ENCODE results near the gene TCAP.

The TCAP gene

DNA sequence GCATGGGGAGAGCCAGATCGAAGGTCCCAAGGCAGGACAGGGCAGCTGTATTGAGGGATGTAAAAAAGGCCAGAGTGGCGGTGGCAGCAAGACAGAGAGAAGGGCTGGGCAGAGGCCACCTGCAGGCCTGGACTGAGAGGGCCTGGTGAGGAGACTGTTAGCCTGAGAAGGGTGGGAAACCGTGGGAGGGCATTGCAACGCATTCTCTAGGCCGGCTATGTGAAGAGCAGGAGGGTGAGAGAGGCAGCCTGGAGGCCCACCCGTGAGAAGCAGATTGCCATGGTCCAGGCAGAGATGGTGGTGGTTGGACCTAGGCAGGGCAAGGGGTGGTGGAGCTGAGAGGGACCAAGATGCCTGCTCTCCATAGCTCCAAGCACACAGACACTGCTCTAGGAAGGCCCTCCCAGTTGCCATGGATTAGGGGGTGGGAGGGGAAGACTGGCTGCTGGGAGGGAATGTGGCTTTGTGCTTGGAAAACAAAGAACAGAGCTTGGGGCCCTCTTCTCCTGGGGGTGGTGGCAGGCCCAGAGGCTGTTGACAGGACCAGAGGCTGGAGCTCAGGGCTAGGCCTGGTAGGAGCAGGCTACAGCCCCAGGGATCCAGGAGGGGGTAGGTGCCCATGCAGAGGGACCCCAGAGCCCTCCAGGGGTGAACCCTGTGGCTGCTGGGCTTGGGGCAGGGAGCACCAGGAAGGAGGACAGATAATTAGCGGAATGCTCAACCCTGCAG is 12.4 kb upstream of the TCAP start:
- no peak for DNase-seq

DNA sequence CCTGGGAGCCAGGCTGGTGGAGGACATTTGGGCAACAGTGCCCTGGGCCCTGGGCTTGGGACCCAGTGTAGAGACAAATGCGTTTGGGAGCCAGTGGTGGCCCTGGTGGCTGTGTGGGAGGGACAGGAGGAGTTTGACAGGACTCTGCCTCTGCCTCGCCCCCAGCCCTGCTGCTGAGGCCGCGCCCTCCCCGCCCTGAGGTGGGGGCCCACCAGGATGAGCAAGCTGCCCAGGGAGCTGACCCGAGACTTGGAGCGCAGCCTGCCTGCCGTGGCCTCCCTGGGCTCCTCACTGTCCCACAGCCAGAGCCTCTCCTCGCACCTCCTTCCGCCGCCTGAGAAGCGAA is 11.9 kb upstream of the TCAP start:
- DNase-seq: no peak

DNA sequence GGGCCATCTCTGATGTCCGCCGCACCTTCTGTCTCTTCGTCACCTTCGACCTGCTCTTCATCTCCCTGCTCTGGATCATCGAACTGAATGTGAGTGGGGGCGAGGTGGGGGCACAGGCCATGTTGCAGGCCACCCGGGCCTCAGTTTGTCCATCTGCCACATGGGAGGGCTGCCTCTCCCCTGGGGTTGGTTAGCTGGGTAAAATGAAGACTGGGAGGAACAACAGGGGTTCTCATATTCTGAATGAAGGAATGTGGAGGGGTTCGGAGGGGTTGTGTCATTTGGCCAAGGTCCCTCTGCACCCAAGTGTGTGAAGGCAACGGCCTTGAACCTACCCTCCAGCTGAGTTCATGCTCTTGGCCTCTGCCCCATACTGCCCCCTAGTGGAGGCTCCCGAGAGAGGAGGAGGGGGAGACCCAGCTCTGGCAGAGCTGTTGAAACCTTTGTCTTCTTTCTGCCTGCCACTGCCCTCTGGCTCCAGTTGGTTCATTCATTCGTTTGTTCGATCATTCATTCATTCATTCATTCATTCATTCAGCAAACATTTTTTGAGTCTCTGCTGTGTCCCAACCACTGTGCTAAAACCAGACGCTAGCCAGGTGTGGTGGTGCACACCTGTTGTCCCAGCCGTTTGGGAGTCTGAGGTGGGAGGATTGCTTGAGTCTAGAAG is 11.4 kb upstream of the TCAP start:
- peak; percentile 85 to 89 for DNase-seq

DNA sequence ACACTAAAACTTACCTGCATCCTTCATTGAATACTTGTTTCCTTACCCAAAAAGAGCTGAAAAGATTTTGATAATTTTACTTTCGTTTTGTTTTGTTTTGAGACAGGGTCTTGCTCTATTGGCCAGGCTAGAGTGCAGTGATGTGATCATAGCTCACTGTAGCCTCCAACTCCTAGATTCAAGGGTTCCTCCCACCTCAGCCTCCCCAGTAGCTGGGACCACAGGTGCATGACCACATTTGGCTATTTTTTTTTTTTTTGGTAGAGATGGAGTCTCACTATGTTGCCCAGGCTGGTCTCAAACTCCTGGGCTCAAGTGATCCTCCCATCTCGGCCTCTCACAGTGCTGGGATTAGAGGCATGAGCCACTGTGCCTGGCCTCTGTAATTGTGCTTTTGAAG is 10.0 kb upstream of the TCAP start:
- no peak for DNase-seq

GRCh38 chr17:39658346-39658745 is 6.8 kb upstream of the TCAP start:
- DNase-seq: no peak

DNA sequence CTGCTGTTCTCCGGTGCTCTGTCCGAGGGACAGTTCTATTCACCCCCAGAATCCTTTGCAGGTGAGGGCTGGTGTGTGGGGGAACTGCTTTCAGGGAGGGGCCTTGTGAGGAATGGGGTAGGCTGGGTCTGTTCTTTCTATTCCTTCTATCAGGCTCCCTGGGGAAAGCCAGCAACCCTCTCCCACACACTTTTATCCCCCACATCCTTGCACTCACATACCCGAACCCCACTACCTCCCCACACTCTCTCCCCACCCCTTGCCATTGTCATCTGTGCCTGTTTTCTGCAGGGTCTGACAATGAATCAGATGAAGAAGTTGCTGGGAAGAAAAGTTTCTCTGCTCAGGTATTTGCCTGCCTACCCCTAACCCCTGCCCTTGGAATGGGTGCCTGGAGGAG is 6.4 kb upstream of the TCAP start:
- no peak for DNase-seq

GRCh38 chr17:39659279-39660010 is 5.7 kb upstream of the TCAP start:
- DNase-seq: no peak

- DNase-seq: no peak
These were observed 5.2 kb upstream of the TCAP start for GRCh38 chr17:39660011-39660360.

- no peak for DNase-seq
These were observed 4.5 kb upstream of the TCAP start for GRCh38 chr17:39660397-39661385.

GRCh38 chr17:39661744-39662541 is 3.2 kb upstream of the TCAP start:
- DNase-seq: no peak

GRCh38 chr17:39662551-39663339 is 2.4 kb upstream of the TCAP start:
- DNase-seq: no peak

DNA sequence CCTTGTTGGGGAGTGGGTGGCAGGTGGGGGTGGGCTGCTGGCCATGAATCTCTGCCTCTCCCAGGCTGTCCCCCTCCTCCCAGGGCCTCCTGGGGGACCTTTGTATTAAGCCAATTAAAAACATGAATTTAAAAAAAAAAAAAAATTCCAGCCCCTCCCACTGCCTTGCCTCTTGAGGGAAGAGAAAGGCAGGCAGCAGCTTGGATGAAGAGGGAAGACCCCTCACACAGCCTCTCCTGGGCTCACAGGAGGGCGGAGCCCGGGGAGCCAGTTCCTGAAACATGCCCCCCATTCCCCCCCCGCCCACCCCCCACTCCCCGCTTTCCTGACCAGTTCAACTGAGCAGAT is 1.8 kb upstream of the TCAP start:
- DNase-seq: no peak

- no peak for DNase-seq
These were observed 1.2 kb upstream of the TCAP start for GRCh38 chr17:39663688-39664580.

DNA sequence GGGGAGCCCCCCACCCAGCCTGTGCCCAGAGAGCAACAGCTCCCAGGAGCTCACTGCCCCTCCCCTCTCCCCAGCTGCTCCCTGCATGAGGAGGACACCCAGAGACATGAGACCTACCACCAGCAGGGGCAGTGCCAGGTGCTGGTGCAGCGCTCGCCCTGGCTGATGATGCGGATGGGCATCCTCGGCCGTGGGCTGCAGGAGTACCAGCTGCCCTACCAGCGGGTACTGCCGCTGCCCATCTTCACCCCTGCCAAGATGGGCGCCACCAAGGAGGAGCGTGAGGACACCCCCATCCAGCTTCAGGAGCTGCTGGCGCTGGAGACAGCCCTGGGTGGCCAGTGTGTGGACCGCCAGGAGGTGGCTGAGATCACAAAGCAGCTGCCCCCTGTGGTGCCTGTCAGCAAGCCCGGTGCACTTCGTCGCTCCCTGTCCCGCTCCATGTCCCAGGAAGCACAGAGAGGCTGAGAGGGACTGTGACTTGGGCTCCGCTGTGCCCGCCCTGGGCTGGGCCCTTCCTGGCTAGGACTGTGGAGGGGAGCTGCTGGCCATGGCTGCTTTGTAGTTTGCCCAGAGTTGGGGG is 584 bp downstream of the TCAP start:
- no peak for DNase-seq

GRCh38 chr17:39666231-39666600 is 1.1 kb downstream of the TCAP start:
- DNase-seq: no peak

DNA sequence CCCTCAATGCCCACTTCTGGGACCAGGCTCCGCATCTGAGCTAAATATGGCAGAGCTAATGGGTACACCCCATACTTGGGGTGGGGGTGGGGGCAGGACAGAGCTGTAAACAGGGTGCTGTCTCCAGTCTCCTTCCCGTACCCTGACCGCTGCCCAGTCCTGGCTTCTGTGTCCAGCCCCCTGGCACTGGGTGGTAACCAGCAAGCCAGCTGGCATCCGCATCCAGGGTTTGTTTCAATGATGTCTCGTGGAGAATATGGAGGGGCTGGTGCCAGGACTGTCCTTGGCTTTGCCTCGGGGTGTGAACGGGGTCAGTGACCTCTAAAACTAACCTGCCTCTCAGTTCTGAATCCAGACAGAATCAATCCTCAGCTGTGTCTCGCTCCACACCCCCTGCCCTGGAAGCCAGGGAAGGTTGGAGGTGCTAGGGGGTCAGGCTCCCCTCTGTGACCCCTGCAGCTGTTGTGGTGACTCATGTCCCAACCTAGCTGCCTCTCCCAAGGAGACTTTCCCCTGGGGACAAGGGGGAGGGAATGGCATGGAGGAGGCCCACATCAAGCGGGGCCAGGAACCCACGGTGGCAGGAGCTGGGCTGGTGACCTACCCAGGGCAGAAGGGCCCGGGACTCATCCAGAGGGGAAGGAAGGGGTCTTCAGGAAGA is 1.6 kb downstream of the TCAP start:
- DNase-seq: no peak

GRCh38 chr17:39667262-39667944 is 2.3 kb downstream of the TCAP start:
- no peak for DNase-seq

Measured in stimulated activated CD4-positive, alpha-beta T cell treated with anti-CD3 and anti-CD28 coated beads, Interleukin-2, amount 100 ng/mL, for 24 hours (primary cell).